Smooth muscle cell (in vitro differentiated cells): ENCODE data around the gene DIS3L2. TPM values are rescaled to one million over a fixed set of nuclear protein-coding genes. Genes with fewer than 3 reads are reported as not detected.

Experiments used
- DNase-seq: peaks from one replicate; lab custom pipeline; 2025; ENCODE audit not compliant: unreplicated experiment; lab: John Stamatoyannopoulos, UW
- H2AFZ ChIP-seq: fragments of 200-600 bp; sonication (generic); 2 replicates; pipeline ENCODE4 v1.6.0; 2016; ENCODE audit warnings: antibody characterized with exemption, low read depth, mild to moderate bottlenecking
- H3F3A ChIP-seq: fragments of 200-600 bp; sonication (generic); 2 replicates; pipeline ENCODE4 v1.6.0; 2017; ENCODE audit warnings: antibody characterized with exemption, low read depth
- H3K27ac ChIP-seq: fragments of 200-600 bp; sonication (generic); 2 replicates; pipeline ENCODE4 v1.5.1; 2016; ENCODE audit warnings: low read depth, mild to moderate bottlenecking
- H3K27me3 ChIP-seq: fragments of 200-600 bp; sonication (generic); 2 replicates; pipeline ENCODE4 v1.6.1; 2016; ENCODE audit warnings: low read depth, mild to moderate bottlenecking
- H3K36me3 ChIP-seq: fragments of 200-600 bp; sonication (generic); 2 replicates; pipeline ENCODE4 v1.5.1; 2016; ENCODE audit warnings: low read depth
- H3K4me1 ChIP-seq: fragments of 200-600 bp; sonication (generic); 2 replicates; pipeline ENCODE4 v1.5.1; 2016; ENCODE audit warnings: low read depth
- H3K4me2 ChIP-seq: fragments of 200-600 bp; sonication (generic); 2 replicates; pipeline ENCODE4 v1.6.0; 2016; ENCODE audit warnings: mild to moderate bottlenecking
- H3K4me3 ChIP-seq: fragments of 200-600 bp; sonication (generic); 2 replicates; pipeline ENCODE4 v1.5.1; 2016; ENCODE audit warnings: mild to moderate bottlenecking
- H3K79me2 ChIP-seq: fragments of 200-600 bp; sonication (generic); 2 replicates; pipeline ENCODE4 v1.6.0; 2016; ENCODE audit warnings: low read depth, mild to moderate bottlenecking
- H3K9ac ChIP-seq: fragments of 200-600 bp; sonication (generic); 2 replicates; pipeline ENCODE4 v1.6.0; 2016; ENCODE audit warnings: low read depth
- H3K9me3 ChIP-seq: fragments of 200-600 bp; sonication (generic); replicated peaks from 2 replicates; pipeline ENCODE4 v1.5.1; 2016; ENCODE audit warnings: low read depth
- H4K20me1 ChIP-seq: fragments of 200-600 bp; sonication (generic); 2 replicates; pipeline ENCODE4 v1.6.0; 2016; ENCODE audit warnings: low read depth
- CTCF ChIP-seq: fragments of 200-600 bp; sonication (generic); IDR thresholded peaks from 2 replicates; pipeline ENCODE4 v1.5.1; 2017; ENCODE audit warnings: borderline replicate concordance, mild to moderate bottlenecking, antibody characterized with exemption; ENCODE audit not compliant: insufficient read depth, poor library complexity, severe bottlenecking
- WGBS: methylation state at CpG from one replicate; pipeline ENCODE4 v1.1.7; 2016; ENCODE audit warnings: low lambda C conversion rate; 5-methylcytosine and 5-hydroxymethylcytosine counted together
- polyA plus RNA-seq: library from polyadenylated mRNA; unstranded; fragments of >200 nt; fragmentation: Nextera tagmentation; extraction: Ambion mirVana; gene quantifications from 2 replicates; pipeline ENCODE4 v1.2.1, GENCODE V29; 2016
- total RNA-seq: library from RNA; depleted of rRNA; stranded (reverse); fragments of >200 nt; gene quantifications from 2 replicates; pipeline ENCODE4 v1.2.3, GENCODE V29; 2014

DIS3L2 gene
- total and polyA plus RNA-seq, 2 experiments from 2014 or later, result 11.4 to 25.2 TPM

GRCh38 chr2:232263295-232263694, 301.8 kb downstream of the DIS3L2 start:
- Histone ChIP-seq H3K4me1 (no peaks in the 10 kb centered on the region), H4K20me1 (peaks cover 33% of the 10 kb centered on the region), H3K4me3 (no peak overlapping the region), H3K36me3 (no peaks in the 10 kb centered on the region), H3F3A (no peaks in the 10 kb centered on the region), H2AFZ (no peak overlapping the region), H3K9ac (no peak overlapping the region), H3K79me2 (no peaks in the 10 kb centered on the region), H3K27ac (no peak overlapping the region), H3K9me3 (no peaks in the 10 kb centered on the region), H3K4me2 (no peak overlapping the region), H3K27me3 (no peaks in the 10 kb centered on the region)
- DNase-seq, result no peak
- no peak for TF ChIP-seq CTCF
- WGBS, result 98% methylated on average over 15 of the region's 15 CpGs

- H2AFZ ChIP-seq, result no peak overlapping the region
- WGBS, result 98% methylated on average over 4 of the region's 4 CpGs
- no peaks in the 10 kb centered on the region for H3K27me3 ChIP-seq
- no peaks in the 10 kb centered on the region for H3K79me2 ChIP-seq
- H3K9ac ChIP-seq, result no peak overlapping the region
- H3K27ac ChIP-seq, result no peak overlapping the region
- TF ChIP-seq CTCF, result no peak
- H3K9me3 ChIP-seq, result no peaks in the 10 kb centered on the region
- no peaks in the 10 kb centered on the region for H3K36me3 ChIP-seq
- H3K4me2 ChIP-seq, result no peak overlapping the region
- H3K4me1 ChIP-seq, result no peaks in the 10 kb centered on the region
- DNase-seq, result no peak
- H3F3A ChIP-seq, result no peaks in the 10 kb centered on the region
- no peak overlapping the region for H3K4me3 ChIP-seq
- peaks cover 33% of the 10 kb centered on the region for H4K20me1 ChIP-seq
These were observed 302.6 kb downstream of the DIS3L2 start for GRCh38 chr2:232264081-232264480.

- no peak for TF ChIP-seq CTCF
- H3K9ac ChIP-seq, result no peak overlapping the region
- H3K4me1 ChIP-seq, result no peaks in the 10 kb centered on the region
- no peaks in the 10 kb centered on the region for H3K36me3 ChIP-seq
- no peaks in the 10 kb centered on the region for H3F3A ChIP-seq
- no peaks in the 10 kb centered on the region for H3K27me3 ChIP-seq
- no peak overlapping the region for H3K4me3 ChIP-seq
- no peaks in the 10 kb centered on the region for H3K79me2 ChIP-seq
- no peak for DNase-seq
- peaks cover 24% of the 10 kb centered on the region for H4K20me1 ChIP-seq
- WGBS, result 68% methylated on average over 5 of the region's 5 CpGs
- no peaks in the 10 kb centered on the region for H3K9me3 ChIP-seq
- no peak overlapping the region for H3K4me2 ChIP-seq
- no peak overlapping the region for H3K27ac ChIP-seq
- H2AFZ ChIP-seq, result no peak overlapping the region
These were observed 303.8 kb downstream of the DIS3L2 start for GRCh38 chr2:232265329-232265728.

- TF ChIP-seq CTCF, result no peak
- H3K4me3 ChIP-seq, result no peak overlapping the region
- no peaks in the 10 kb centered on the region for H3K36me3 ChIP-seq
- no peaks in the 10 kb centered on the region for H3K9me3 ChIP-seq
- WGBS, result 80% methylated on average over 4 of the region's 4 CpGs
- H3F3A ChIP-seq, result no peaks in the 10 kb centered on the region
- no peak overlapping the region for H3K4me2 ChIP-seq
- no peak overlapping the region for H3K27ac ChIP-seq
- no peaks in the 10 kb centered on the region for H3K27me3 ChIP-seq
- H4K20me1 ChIP-seq, result no peaks in the 10 kb centered on the region
- H3K9ac ChIP-seq, result no peak overlapping the region
- H3K79me2 ChIP-seq, result no peaks in the 10 kb centered on the region
- no peak overlapping the region for H2AFZ ChIP-seq
- DNase-seq, result no peak
- no peaks in the 10 kb centered on the region for H3K4me1 ChIP-seq
These were observed 307.2 kb downstream of the DIS3L2 start for GRCh38 chr2:232268636-232269165.
